GM18870 (cell line): ENCODE results near the gene FRMD3.

Experiments used
- ATAC-seq: cut with Tn5 transposase; IDR thresholded peaks from one replicate; pipeline ENCODE4 v1.9.1; 2021; ENCODE audit warnings: moderate library complexity; ENCODE audit not compliant: unreplicated experiment

The FRMD3 gene

GRCh38 chr9:83475741-83476140 is 62.5 kb downstream of the FRMD3 start:
- ATAC-seq, result no peak

GRCh38 chr9:83474631-83475030 is 63.6 kb downstream of the FRMD3 start:
- ATAC-seq, result no peak

GRCh38 chr9:83473488-83473971 is 64.7 kb downstream of the FRMD3 start:
- ATAC-seq, result peak; percentile 98

- no peak for ATAC-seq
These were observed 65.4 kb downstream of the FRMD3 start for GRCh38 chr9:83472764-83473163.

GRCh38 chr9:83472221-83472665 is 66.0 kb downstream of the FRMD3 start:
- ATAC-seq, result no peak

DNA sequence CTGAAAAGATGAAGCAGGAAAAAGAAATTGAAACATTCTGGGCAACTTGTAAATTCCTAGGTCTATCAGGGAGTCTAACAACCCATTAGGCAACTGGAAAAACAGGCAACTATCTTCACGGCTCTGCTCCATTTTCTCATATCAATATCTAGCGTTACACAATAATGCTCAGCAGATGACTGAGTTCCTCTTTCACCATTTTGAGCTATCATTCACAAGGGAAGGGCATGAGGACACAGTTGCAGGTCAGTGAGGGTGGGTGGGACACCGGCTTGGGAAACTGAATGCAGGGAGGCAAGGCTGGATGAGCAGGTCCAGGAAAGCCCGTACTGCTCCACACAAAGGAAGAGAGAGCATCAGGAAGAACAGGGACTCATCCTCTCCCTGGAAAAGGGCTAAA is 67.0 kb downstream of the FRMD3 start:
- ATAC-seq, result no peak

GRCh38 chr9:83469722-83470121 is 68.5 kb downstream of the FRMD3 start:
- ATAC-seq, result no peak

DNA sequence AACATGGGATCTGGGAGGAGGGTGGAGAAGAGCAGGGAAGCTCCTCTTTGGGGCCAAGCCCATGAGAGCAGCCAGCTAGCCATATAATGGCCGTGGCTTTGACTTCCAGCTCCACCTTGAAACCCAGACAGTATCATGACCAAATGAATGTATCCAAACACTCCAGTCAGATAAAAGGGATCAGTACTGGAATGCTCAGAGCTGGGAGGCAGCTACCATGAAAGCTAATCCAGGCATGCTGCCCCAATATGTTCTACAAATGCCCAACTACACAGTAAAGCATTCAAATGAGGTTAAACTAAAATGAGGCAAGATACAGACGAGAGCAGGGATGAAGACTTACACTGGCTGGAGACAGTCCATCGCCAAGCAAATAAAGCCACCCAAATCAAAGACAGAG is 69.4 kb downstream of the FRMD3 start:
- no peak for ATAC-seq

DNA sequence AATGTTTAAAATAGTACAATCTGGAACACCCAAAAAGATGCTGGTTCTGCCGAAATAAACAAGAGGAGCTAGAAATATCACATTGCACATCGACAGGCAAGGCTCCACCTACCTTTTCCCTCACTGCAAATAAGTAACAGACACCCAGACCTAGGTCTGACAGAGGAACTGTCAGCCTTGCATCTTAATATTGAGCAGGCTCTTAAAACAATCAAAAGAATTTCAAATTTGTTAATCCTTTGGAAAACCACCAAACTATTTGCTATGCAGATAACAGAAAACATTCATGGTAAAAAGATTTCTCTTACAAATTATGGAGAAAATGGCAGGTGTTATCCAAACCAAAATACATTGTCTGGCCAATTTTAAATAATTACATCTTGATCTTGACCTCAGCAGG is 71.3 kb downstream of the FRMD3 start:
- no peak for ATAC-seq

DNA sequence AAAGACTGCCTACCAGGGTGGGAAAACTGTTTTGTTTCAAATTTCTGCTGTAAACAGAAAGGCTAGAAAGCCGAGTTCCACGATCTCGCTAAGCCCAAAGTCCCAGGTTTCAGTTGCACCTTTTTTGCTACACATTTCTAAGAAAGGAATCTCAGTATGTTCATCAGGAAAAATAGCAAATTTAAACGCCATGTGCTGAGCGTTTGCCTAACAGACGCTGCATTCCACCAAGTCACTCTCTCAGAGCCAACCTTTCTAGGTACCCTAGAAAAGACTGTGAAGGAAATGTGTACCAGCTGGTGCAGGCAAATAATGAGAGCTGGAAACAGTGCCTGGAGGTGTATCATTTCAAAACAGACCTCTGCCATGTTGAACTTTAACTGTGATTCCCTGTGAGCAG is 71.8 kb downstream of the FRMD3 start:
- no peak for ATAC-seq

DNA sequence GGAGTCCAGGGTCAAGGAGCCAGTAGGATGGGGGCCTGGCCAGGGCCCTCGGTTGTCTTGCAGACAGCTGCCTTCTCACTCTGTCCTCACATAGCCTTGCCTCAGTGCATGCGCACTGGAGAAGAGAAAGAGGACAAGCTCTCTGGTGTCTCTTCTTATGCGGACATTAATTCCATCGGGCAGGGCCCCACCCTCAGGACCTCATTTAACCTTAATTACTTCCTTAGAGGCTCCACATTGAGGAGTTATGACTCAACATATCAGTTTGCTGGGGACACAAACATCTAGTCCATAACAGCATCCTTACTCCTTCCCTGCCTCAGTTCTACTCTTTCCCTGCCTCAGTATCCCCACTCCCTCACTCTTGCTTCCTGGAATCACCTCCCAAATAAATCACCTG is 78.4 kb downstream of the FRMD3 start:
- ATAC-seq, result no peak

GRCh38 chr9:83458530-83458929 is 79.7 kb downstream of the FRMD3 start:
- ATAC-seq, result no peak

DNA sequence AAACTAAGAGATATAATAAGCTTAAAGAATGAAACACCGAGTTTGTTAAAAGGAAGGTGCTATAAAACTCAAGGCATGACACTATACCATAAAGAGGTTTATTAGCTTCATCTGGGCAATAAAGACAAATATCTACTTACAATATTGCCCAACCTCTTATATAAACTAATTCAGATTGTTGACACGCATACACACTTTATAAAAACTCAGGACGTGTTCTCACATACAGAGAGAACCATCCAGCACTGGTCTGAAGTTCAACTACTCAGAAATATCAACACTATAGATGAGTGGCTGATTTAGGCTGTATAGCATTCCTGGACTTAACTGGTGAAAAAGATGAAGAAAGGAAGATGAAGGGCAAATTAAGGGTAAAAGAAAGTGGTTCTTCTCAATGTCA is 81.2 kb downstream of the FRMD3 start:
- ATAC-seq, result no peak

DNA sequence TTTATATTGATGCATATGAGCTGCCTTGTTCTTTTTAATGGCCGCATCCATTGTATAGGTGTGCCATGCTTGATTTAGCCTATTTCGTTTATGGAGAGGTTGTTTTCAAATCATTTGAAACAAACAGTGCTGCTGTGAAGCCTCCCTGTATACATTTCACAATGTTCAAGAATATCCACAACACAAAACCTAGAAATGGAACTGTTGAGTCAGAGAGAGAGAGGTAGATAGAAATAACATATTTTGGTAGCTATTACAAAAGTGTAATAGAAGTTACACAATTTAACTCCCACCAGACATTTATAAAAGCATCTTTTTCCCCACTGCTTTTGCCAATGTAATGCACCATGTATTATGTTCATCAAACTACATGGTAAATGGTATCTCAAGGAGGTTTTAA is 82.0 kb downstream of the FRMD3 start:
- ATAC-seq, result no peak

GRCh38 chr9:83454076-83454475 is 84.1 kb downstream of the FRMD3 start:
- ATAC-seq, result no peak

GRCh38 chr9:83451308-83451707 is 86.9 kb downstream of the FRMD3 start:
- no peak for ATAC-seq

- no peak for ATAC-seq
These were observed 88.2 kb downstream of the FRMD3 start for GRCh38 chr9:83449983-83450382.

- ATAC-seq, result no peak
These were observed 89.0 kb downstream of the FRMD3 start for GRCh38 chr9:83449166-83449565.

- no peak for ATAC-seq
These were observed 89.6 kb downstream of the FRMD3 start for GRCh38 chr9:83448626-83449025.

DNA sequence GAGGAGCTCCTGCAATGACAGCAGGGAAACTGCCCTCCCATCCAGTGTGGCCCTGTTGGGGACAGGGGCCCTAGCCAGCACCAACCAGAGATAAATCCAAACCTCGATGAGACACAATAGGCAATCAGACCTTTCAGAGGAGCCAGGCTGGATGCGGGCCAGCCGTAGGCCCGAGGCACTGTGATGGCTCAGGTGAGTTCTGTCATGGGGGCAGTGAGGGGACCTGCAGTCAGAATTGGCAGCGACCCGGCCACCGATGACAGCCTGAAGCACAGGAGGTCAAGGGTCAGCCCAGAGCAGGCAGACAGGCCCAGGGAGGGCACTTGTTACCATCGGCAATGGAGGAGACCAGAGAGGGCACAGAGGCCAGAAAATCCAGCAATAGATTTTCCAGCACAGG is 90.8 kb downstream of the FRMD3 start:
- no peak for ATAC-seq

DNA sequence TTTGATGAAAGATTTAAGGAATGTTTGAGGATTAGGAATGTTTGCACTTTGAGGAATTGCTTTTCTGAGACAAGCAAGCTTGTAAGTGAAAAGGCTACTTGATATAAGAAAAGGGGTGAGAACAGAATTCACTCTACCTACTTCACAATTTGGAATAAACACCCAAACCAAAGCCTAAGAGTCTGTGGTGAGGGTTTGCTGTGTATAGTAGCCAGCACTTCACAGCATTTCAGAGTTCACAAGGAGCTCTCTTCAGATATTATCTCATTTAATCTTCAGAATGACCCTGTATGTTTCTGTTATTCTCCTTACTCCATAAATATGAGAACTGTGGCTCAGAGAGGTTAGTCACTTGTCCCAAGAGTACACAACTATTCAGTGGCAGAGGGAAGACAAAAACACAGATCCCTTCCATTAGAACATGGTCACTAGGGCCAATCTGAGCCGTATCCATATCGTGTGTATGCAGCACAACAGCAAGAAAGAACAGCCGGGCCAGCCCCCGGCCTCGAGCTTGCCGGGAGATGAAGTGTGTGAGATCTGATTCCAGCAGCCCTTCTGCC is 92.4 kb downstream of the FRMD3 start:
- ATAC-seq, result no peak

DNA sequence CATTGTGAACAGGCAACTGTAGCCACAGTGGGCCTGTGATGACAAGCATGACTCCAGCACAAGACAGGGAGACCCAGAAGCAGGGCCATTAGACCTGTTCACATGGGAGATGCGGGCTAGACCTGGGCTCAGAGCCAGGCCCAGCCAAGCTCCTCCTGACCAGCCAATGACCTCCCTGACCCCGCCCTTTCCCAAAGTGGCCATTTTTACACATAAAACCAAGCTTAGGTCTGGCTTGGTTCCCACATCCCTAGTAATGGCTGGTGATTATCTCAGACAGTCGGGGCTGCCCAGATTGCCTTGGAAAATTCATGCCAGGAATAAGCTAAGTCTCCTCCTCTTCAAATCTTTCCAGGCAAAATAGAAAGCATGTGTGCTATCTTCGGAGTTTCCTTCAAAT is 94.1 kb downstream of the FRMD3 start:
- ATAC-seq, result no peak

GRCh38 chr9:83441390-83441789 is 96.8 kb downstream of the FRMD3 start:
- ATAC-seq, result no peak
